HG02642 (cell line): ENCODE measurements around the gene HSPBP1.

ENCODE experiments used
- ATAC-seq: cut with Tn5 transposase; IDR thresholded peaks from one replicate; pipeline ENCODE4 v1.9.1; 2021; ENCODE audit warnings: mild to moderate bottlenecking; ENCODE audit not compliant: unreplicated experiment, poor library complexity

The HSPBP1 gene

DNA sequence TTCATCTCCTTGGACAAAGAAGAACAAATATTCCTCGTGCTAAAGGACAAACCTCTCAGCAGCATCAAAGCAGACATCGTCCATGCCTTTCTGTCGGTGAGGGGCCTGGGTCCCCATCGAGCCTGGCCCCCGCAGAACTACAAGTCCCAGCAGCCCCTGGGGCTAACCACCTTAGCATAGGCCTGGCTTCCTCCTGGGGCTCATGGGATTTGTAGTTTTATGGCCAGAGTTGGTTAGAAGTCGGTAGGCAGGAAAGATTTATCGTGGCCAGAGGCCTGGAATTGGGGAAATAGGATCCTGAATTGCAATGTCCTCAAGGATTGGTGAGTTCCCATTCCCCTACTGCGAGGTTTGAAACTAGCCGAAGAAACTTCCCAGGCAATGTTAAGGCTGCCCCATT lies 25.6 kb upstream of the HSPBP1 start:
- ATAC-seq, result no peak

DNA sequence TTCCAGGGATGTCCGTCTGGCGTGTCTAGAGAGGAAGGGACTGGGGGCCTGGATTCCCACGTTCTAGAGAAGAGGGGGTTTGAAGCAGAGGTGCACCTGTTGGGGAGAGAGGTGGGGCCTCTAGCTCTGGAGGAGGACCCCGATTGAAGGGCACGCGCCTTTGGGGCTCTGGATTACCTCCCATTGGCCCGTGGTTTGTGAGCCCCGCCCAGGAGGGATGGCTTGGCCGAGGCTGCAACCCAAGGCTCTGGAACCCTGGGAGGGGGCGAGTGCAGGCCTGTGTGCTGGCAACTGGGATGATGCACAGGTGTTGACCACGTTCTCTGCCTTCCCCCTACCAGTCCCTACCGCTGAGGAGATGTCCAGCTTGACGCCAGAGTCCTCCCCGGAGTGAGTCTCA lies 25.1 kb upstream of the HSPBP1 start:
- no peak for ATAC-seq

DNA sequence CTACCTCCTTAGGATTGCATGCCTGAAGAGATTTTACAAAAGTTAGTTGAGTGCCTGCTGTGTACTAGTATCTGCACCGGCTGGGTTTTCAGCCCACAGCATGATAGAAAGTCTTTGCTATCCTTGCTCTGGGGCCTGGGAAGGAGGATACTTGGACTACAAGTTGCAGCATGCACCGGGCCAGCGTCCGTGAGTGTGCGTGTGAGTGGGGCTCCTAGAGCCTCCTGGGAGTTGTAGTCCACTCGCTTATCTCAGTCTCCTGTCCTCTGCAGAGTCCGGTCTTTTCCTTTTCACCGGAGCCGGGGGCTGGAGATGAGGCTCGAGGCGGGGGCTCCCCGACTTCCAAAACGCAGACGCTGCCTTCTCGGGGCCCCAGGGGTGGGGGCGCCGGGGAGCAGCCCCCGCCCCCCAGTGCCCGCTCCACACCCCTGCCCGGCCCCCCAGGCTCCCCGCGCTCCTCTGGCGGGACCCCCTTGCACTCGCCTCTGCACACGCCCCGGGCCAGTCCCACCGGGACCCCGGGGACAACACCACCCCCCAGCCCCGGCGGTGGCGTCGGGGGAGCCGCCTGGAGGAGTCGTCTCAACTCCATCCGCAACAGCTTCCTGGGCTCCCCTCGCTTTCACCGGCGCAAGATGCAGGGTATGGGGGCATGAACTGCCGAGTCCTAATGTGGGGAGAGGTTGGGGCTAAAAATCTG lies 24.5 kb upstream of the HSPBP1 start:
- ATAC-seq, result no peak

DNA sequence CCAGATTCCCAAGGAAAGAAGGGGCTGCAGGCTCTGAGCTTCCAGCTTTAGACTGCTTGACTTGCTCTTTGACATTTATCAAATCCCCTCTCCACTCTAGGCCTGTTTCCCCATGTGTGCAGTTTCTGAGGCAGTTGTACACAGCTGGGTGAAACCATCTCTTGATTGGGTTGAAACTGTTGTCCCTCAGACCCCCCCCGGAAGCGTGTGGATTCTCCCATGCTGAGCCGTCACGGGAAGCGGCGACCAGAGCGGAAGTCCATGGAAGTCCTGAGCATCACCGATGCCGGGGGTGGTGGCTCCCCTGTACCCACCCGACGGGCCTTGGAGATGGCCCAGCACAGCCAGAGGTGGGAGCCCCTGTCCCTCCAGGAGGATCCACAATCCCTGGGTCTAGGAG lies 23.6 kb upstream of the HSPBP1 start:
- no peak for ATAC-seq

DNA sequence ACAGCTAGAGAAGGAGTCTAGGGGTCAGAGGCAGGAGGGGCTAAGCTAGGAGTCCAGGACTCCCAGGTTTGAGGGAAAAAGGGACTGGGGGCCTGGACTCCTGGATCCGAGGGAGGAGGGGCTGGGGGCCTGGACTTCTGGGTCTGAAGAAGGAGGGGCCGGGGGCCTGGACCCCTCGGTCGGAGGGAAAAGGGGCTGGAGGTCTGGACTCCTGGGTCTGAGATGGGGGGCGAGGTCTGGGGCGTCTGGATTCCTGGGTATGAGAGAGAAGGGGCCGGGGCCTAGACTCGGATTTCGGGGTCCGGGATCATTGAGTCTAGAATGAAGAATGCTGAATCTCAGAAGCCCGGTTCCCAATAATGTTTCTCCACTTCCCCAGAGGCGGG lies 22.4 kb upstream of the HSPBP1 start:
- no peak for ATAC-seq

DNA sequence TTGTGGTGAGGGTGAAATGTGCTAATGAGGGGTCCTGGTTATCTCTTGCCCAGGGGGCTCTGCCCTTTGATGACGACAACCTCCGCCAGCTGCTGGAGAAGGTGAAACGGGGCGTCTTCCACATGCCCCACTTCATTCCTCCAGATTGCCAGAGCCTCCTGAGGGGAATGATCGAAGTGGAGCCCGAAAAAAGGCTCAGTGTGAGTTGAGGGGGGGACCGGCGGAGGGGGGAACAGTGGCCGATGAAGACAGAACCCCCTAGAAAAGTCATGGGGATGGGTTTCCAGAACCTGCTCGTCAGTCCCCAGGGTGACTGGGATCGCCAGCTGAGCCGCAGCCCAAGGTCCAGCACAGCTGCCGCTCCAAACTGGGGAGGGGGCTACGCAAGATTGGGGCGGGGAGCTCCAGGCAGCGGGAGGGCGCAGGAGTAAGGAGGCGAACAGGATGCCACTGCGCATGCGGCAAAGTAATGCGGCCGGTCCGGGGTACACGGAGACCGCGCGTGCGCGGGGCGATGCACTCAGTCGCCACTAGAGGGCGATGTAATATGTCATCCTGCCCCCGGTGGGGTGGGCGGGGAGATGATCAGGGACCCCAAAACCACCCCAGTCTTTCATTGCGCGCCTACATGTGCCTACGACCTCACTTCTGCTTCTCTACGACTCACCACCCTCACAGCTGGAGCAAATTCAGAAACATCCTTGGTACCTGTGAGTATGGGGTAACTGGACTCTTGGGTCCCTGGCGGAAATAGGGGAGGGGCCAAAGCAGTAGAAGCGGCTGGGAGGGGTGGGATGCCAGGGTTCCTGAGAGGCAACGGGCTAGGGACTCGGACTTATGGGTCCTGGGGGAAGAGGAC lies 21.8 kb upstream of the HSPBP1 start:
- ATAC-seq, result peak; percentile 81

DNA sequence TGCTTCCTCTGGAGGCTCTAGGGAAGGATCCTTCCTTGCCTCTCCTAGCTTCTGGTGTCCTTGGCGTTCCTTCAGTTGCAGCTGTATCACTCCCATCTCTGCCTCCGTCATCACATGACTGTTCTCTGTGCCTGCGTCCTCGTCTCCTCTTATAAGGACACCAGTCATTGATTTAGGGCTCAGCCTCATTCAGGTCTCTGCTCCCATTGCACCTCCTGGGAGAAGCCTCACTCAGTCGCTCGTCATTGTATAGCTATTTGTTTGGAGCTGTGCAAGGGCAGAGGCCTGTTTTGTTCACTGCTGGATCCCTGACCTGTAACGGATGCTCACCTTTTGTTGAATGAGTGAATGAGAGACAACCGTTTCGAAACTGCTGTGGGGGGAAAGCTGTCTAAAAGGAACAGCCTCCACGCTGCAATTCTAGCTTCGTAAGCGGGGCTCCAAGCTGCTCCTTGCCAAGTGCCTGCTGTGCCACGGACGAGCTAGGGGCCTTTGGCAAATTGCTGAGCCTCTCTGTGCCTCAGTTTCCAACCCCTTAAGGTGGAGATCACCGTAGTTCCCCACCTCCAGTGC lies 21.1 kb upstream of the HSPBP1 start:
- ATAC-seq, result no peak

DNA sequence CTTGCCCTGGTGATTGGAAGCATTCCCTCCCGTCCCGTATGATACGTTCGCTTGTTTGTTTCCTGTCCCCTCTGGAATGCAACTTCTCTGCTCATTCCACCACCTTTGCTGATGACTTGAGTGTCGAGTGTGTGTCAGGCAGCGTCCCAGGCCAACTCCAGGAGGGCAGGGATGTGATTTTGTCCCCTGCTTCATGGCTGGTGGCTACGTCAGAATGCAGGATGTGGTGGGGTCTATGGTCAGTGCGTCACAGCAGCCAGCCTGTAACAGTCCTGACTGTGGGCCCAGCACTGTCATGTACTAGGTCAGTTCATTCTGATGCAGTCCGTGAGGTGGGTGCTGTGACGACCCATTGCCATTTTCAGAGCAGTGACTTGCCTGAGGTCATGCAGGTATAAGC lies 20.1 kb upstream of the HSPBP1 start:
- ATAC-seq, result no peak

DNA sequence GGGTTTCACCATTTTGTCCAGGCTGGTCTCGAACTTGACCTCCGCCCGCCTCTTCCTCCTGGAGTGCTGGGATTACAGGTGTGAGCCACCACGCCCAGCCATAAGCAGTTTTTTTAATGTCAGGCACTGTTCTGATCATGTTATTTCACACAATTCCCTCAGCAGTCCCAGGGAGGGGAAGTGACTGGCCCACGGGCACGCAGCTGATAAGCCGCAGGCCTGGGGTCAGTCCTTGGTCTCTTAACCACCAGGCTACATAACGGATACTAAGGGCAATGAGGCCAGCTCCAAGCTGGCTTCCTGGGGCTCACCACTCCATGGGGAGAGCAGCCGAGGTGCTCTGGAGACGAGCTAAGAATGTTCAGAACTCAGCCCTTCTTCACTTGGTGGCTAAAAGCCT lies 17.4 kb upstream of the HSPBP1 start:
- no peak for ATAC-seq

DNA sequence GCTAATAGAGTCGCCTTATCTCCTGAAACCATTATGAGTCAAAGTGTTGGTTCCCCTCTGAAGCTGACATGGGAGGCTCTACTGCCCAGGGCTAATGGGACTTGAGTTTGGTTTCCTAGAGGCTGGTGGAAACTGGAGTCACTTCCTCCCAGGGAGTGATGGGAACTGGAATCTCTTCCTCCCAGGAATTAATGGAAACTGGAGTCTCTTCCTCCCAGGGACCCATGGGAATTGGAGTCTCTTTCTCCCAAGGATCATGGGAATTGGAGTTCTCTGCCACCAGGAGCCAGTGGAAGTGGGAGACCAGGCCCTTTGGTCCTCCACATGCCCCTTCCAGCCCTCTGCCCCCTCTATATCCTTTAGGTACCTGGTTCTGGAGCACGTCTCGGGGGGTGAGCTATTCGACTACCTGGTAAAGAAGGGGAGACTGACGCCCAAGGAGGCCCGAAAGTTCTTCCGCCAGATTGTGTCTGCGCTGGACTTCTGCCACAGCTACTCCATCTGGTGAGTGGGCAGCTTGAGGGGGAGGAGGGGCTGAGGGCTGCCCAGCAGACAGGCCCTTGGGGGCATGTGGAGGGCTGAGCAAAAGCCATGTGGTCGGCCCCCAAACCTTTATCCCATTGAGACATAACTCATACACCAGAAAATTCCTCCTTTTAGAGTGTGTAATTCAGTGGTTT lies 9.3 kb upstream of the HSPBP1 start:
- ATAC-seq, result no peak

DNA sequence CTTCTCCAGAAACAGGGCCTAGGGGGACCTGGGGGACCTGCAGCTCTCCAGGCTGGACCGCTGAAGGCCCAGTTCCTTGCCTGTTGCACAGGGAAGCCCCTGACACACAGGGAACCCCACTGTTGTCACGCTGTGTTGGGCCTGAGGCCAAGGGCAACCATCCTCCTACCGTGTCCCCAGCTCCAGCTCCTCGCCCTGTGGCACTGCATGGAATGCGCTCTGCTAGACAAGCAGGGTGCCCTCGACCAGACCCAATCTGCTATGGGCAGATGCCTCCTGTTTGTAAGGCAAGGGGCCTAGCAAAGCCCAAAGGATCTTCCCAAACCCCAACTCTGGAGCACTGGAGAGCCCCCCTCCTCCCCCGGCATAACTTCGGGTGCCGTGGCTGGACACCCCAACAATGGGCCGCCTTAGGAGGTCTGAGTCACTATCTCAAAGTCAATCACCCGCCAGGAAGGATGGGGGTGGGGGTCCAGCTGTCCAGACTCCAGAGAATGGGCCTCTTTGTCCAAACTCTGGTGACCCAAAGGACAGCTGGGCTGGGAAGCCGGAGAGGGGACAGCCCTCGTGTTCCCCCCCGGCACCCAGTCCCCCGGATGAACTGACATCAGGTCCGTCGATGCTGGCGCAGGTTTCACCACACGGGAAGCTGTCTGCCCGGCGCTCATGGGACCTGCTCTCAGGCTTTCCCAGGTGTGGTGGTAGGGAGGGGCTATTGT lies 7.6 kb upstream of the HSPBP1 start:
- ATAC-seq, result no peak

DNA sequence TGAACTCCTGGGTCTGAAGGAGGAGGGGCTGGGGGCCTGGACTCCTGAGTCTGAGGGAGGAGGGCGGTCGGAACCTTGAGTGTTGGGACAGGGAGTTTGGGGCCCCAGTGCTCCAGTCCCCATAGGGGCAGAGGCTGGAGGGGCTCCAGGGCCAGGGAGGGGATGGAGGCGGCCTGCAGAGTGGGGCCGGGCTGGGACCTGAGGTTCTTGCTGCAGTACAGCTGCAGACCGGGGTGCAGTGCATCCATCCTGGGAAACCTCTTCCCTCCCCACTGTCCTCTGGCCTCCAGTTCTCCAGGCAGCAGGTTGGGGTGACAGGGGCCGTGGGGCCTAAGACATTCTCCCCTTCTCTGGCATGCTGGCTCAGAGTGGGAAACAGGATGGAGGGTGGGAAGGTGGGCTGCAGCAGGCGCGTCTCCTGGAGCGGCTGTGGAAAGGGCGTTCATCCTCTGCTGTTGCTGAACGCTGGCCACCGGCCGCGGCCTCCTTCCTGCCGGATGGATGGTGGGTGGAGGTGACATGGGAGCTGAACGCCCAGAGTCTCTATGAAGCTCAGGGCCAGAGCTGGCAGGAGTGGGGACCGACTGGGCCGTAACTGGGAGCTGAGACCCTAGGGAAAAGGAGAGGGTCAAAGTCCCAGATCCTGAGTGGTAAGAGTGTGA lies 5.5 kb upstream of the HSPBP1 start:
- ATAC-seq, result no peak

DNA sequence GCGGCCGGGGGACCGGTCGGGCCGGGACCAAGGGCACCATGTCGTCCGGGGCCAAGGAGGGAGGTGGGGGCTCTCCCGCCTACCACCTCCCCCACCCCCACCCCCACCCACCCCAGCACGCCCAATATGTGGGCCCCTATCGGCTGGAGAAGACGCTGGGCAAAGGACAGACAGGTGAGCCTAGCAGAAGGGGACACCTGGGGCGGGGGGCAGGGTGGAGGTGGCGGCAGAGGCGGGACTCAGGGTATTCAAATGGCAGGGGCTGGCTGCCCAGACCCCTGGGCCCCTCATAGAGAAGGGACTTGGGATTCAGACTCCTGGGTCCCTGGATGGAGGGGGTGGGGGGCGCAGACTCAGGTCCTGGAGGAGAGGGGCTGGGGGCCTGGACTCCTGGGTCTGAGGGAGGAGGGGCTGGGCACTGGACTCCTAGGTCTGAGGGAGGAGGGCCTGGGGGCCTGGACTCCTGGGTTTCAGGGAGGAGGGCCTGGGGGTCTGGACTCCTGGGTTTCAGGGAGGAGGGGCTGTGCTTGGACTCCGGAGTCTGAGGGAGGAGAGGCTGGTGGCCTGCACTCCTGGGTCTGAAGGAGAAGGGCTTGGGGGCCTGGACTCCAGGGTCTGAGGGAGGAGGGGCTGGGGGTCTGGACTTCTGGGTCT lies 4.6 kb upstream of the HSPBP1 start:
- ATAC-seq, result no peak

DNA sequence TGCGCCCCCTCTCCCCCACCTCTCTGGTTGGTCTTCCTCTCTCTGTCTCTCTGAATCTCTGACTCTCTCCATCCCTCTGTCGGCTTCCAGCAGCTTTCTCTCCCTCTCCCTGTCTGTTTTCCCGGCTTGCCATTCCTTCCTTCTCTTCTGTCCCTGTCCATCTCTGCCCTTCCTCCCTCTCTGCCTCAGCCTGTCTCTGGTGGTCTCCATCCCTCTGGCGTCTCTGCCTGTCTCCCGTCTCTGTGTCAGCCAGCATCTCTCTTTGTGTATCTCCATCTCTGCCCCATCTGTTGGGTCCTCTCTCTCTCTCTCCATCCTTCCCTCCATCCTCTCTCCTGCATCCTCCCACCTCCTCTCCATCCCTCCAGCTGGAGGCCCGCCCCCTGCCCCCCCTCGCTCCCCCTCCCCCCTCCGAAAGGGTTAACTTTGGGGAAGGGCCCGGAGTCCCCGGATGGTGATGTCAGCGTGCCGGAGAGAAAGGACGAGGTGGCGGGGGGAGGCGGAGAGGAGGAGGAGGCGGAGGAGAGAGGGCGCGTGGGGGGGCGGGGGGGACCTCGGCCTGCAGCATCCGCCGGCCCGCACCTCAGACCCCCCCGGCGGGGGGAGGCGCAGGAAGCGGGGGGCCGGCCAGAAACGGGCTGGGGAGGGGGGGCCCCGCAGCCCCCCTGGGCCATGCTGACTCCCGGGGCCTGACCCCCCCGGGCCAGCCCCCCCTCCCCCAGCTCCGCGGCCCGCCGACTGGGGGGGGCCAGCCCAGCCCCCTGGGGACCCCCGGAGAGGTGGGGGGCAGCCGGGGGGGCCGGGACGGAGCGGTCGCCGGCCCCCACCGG lies 3.9 kb upstream of the HSPBP1 start, which contains the start of gene BRSK1:
Gene BRSK1, plus strand, starts transcription at position 450 of the 830 bp plus-strand sequence. CDS start 446 bp downstream, outside the sequence.
- ATAC-seq, result no peak

DNA sequence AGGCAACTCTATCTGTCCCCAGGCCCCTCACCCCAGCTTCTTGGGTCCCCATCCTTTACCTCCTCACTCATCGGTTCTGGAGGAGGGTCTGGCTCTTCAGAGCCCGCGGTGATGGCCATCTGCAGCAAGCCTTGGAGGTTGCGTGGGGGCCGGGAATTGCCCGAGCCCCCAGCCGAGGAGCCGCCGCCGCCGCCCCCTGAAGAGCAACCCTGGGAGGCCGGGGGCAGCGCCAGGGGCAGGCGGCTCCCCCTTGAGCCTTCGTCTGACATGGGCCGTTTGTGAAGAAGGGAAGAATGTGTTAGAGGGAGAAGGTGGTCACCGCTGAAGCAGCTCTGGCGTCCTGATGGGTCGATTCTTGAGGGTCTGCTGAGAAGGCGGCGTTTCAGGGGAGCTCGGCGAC lies 570 bp downstream of the HSPBP1 start:
- no peak for ATAC-seq

DNA sequence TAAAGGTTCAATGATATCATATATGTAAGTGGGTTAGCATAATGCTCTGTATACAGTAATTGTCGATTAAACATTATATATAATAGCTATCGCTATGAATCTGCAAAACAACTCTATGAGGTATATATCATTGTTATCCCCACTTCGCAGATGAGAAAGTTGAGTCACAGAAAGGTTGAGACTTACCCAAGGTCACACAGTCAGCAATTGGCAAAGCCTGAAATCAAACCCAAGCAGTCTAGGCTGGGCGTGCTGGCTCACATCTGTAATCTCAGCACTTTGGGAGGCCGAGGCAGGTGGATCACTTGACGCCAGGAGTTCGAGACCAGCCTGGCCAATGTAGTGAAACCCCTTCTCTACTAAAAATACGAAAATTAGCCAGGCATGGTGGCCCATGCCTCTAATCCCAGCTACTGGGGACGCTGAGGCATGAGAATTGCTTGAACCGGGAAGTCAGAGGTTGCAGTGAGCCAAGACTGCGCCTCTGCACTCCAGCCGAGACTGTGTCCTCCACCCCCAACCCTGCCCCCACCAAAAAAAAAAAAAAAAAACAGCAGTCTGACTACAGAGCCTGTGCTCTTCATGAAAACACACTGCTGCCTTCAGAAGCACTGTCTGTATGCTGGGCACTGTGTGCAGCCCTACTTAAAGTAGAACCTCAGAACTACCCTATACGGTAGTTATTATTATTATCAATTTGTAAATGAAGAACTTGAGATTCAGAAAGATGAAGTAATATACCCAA lies 1.3 kb downstream of the HSPBP1 start:
- ATAC-seq, result no peak

DNA sequence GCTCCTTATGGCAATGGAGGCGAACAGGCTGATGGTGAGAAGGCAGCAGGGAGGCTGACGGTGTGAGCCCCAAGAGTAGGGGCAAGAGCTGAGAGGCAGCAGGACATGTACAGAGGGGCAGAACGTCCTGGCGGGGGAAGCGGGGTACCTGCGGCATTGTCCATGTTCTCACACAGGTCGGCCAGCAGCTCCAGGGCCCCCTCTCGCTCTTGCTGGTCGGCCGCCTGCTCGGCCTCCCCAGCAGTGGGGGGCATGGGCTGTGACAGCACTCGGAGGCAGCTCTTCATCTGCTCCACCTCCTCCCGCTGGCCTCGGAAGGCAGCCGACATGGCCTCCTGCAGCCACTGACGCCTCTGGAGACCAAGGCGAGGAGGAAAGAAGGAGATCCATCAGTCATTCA lies 2.4 kb downstream of the HSPBP1 start:
- ATAC-seq, result no peak
